ENCODE measurements around the gene R3HDM1. TPM values are rescaled to one million over a fixed set of nuclear protein-coding genes. Genes with fewer than 3 reads are reported as not detected.

The R3HDM1 gene
- total RNA-seq, 4 donors from 2014 or later = 9.7 to 17.5 (median 11.3) TPM

- no peak for DNase-seq (ENCODE audit: low spot score in 2 of 2)
- TF ChIP-seq POLR2A (IDR thresholded peaks at IDR 0.05) = no peak
- TF ChIP-seq, protein P1, sequence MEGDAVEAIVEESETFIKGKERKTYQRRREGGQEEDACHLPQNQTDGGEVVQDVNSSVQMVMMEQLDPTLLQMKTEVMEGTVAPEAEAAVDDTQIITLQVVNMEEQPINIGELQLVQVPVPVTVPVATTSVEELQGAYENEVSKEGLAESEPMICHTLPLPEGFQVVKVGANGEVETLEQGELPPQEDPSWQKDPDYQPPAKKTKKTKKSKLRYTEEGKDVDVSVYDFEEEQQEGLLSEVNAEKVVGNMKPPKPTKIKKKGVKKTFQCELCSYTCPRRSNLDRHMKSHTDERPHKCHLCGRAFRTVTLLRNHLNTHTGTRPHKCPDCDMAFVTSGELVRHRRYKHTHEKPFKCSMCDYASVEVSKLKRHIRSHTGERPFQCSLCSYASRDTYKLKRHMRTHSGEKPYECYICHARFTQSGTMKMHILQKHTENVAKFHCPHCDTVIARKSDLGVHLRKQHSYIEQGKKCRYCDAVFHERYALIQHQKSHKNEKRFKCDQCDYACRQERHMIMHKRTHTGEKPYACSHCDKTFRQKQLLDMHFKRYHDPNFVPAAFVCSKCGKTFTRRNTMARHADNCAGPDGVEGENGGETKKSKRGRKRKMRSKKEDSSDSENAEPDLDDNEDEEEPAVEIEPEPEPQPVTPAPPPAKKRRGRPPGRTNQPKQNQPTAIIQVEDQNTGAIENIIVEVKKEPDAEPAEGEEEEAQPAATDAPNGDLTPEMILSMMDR (IDR thresholded peaks at IDR 0.05) = no peak
- no peak overlapping the region for H3K4me3 ChIP-seq (ENCODE audit: low read depth, poor library complexity, severe bottlenecking)
- intact Hi-C loops (cut with DNase I; ENCODE audit: low total_unique reads) = no loop called here
- 94 to 95% methylated on average over 12 of the region's 12 CpGs for WGBS, 2 donors
Measured at GRCh38 chr2:135657806-135658582, 126.7 kb downstream of the R3HDM1 start.

GRCh38 chr2:135662088-135662487 lies 130.8 kb downstream of the R3HDM1 start:
- DNase-seq (ENCODE audit: low spot score in 2 of 2) = no peak
- no peak for TF ChIP-seq POLR2A (IDR thresholded peaks at IDR 0.05)
- TF ChIP-seq, protein P1 (IDR thresholded peaks at IDR 0.05) = no peak

DNA sequence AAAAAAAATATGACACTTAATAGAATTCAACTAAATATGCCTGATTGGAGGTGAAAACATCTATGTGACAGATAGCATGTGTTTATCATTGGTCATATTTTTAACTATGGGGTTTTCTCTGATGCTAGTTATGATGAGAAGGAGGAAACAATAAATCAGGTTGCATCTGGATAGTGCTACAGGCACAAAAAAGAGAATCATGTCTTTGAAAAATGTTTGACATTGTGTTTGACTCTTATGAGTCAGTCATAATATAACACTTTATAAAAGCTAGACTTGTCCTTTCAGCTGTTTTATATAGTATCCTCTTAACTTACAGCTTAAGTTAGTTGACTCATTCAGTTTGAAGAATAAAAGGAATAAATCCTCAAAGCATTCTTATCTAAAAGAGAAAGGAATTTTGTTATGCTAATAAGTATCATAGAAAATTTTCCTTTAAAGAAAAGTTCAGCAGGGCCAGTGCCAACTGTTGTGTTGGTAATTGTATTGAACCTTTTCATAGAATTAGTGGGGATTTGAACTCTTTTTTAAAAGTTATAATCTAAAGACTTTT lies 131.9 kb downstream of the R3HDM1 start:
- no peak overlapping the region for H3K4me3 ChIP-seq (ENCODE audit: low read depth, poor library complexity, severe bottlenecking)
- no peak for DNase-seq (ENCODE audit: low spot score in 2 of 2)
- no peak for TF ChIP-seq POLR2A (IDR thresholded peaks at IDR 0.05)
- TF ChIP-seq, protein P1 (IDR thresholded peaks at IDR 0.05) = no peak
- intact Hi-C loops (cut with DNase I; ENCODE audit: low total_unique reads) = no loop called here

More at GRCh38 chr2:135662088-135662487, 130.8 kb downstream of the R3HDM1 start:
- WGBS, 2 donors = 79 to 90% methylated on average over 1 of the region's 1 CpG
- H3K4me3 ChIP-seq (ENCODE audit: low read depth, poor library complexity, severe bottlenecking) = no peak overlapping the region
- intact Hi-C loops (cut with DNase I; ENCODE audit: low total_unique reads) = no loop called here

DNA sequence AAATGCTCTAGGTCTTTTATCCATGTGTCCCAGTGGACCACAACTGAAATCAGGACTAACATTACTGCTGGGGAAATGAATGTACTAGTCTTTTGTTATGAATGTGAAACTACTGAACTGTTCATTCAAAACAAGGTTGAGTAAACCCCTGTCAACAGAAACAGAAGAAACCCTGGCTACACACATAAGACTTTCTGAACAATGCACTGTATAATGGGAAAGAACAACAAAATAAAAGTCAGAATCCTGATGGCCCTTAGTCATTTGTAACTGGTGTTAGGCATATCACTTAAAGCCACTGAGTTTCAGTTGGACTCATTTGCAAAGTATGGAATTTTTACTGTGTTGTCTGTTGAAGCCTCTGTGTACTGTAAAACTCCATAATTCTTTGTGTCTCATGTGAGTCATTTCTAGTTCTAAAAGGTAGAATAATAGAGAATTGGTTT lies 133.4 kb downstream of the R3HDM1 start:
- no peak for DNase-seq (ENCODE audit: low spot score in 2 of 2)
- intact Hi-C loops (cut with DNase I; ENCODE audit: low total_unique reads) = no loop called here
- H3K4me3 ChIP-seq (ENCODE audit: low read depth, poor library complexity, severe bottlenecking) = no peak overlapping the region
- TF ChIP-seq POLR2A (IDR thresholded peaks at IDR 0.05) = no peak
- TF ChIP-seq, protein P1 (IDR thresholded peaks at IDR 0.05) = no peak

DNA sequence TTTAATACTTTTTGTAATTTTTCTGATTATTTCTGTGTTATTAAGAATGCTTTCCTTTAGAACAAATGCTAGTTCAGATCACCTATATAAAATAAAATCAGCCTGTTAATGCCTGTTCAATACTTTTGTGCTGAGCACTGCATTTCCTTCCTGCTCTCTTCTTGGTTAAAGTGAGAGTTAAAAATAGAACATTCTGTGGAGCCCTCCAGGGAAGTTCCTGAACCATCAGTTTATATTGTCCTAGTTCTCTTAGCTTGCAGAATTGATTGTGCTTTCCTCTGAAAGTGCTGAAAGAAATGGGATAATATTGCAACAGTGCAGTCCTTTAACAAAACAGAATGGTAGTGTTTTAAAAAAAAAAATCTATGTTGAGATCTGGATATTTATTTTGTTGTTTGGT lies 135.8 kb downstream of the R3HDM1 start:
- H3K4me3 ChIP-seq (ENCODE audit: low read depth, poor library complexity, severe bottlenecking) = no peak overlapping the region
- intact Hi-C loops (cut with DNase I; ENCODE audit: low total_unique reads) = no loop called here
- no peak for DNase-seq (ENCODE audit: low spot score in 2 of 2)
- TF ChIP-seq, protein P1 (IDR thresholded peaks at IDR 0.05) = no peak
- no peak for TF ChIP-seq POLR2A (IDR thresholded peaks at IDR 0.05)

All from lower leg skin (tissue), 4 donors.